Activated naive CD4-positive, alpha-beta T cell treated with anti-CD3 and anti-CD28 coated beads, Interleukin-2, amount 50 U/mL, for 72 hours (primary cell): ENCODE results near the gene ACO2. TPM values are rescaled to one million over a fixed set of nuclear protein-coding genes. Genes with fewer than 3 reads are reported as not detected.

ENCODE experiments used
- total RNA-seq, 2 donors: library from RNA; stranded (reverse); gene quantifications; one replicate each; pipeline ENCODE4 v1.2.3, GENCODE V29; 2022

ACO2 gene
- total RNA-seq, 2 donors from 2014 or later, result 100.0 to 112 TPM

Other genes with a start within 250 kb of the ACO2 start
- gene CHADL, start 228.2 kb upstream of the ACO2 start, total RNA-seq, result under 1 TPM; 0.20 to 0.29 TPM
- 100 to 1,000 TPM; 137 to 142 TPM for gene RANGAP1, start 182.9 kb upstream of the ACO2 start, total RNA-seq
- gene ZC3H7B, start 167.6 kb upstream of the ACO2 start, total RNA-seq, result 10 to 100 TPM; 19.4 to 48.7 TPM
- gene TEF, start 87.2 kb upstream of the ACO2 start, total RNA-seq, result 10 to 100 TPM in 1 of 2 donors, 1 to 10 TPM in 1; 1.9 to 15.8 TPM
- gene TOB2, start 22.3 kb upstream of the ACO2 start, total RNA-seq, result 10 to 100 TPM; 28.1 to 29.9 TPM
- gene PHF5A, start 425 bp upstream of the ACO2 start, total RNA-seq, result 10 to 100 TPM; 61.3 to 76.5 TPM
- gene POLR3H, start 75.4 kb downstream of the ACO2 start, total RNA-seq, result 10 to 100 TPM; 11.2 to 32.7 TPM
- gene CSDC2, start 91.9 kb downstream of the ACO2 start, total RNA-seq, result not detected
- gene PMM1, start 120.7 kb downstream of the ACO2 start, total RNA-seq, result 10 to 100 TPM; 43.4 to 49.9 TPM
- gene DESI1, start 151.9 kb downstream of the ACO2 start, total RNA-seq, result 10 to 100 TPM; 18.3 to 44.8 TPM
- gene XRCC6, start 152.2 kb downstream of the ACO2 start, total RNA-seq, result 100 to 1,000 TPM; 283 to 423 TPM
- gene SNU13, start 219.8 kb downstream of the ACO2 start, total RNA-seq, result 100 to 1,000 TPM; 193 to 235 TPM
- gene MEI1, start 230.4 kb downstream of the ACO2 start, total RNA-seq, result 10 to 100 TPM; 28.3 to 36.9 TPM